CD4-positive, alpha-beta T cell treated with Interleukin-17A for 1 hour (primary cell): ENCODE results near the gene ZNF385C.
"Not testable (repeated sequence)": the region's sequence is repeated elsewhere in the genome, so short reads cannot be mapped to it uniquely, and the experiment has no call there.

Experiments
- DNase-seq: peaks from one replicate; pipeline ENCODE4 v3.0.0-alpha.2; 2020

The ZNF385C gene, protein sequence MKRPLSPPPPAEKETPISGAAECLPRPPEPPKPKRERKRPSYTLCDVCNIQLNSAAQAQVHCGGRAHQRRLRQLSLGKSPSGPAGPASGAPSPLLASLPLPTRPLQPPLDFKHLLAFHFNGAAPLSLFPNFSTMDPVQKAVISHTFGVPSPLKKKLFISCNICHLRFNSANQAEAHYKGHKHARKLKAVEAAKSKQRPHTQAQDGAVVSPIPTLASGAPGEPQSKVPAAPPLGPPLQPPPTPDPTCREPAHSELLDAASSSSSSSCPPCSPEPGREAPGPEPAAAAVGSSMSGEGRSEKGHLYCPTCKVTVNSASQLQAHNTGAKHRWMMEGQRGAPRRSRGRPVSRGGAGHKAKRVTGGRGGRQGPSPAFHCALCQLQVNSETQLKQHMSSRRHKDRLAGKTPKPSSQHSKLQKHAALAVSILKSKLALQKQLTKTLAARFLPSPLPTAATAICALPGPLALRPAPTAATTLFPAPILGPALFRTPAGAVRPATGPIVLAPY

DNA sequence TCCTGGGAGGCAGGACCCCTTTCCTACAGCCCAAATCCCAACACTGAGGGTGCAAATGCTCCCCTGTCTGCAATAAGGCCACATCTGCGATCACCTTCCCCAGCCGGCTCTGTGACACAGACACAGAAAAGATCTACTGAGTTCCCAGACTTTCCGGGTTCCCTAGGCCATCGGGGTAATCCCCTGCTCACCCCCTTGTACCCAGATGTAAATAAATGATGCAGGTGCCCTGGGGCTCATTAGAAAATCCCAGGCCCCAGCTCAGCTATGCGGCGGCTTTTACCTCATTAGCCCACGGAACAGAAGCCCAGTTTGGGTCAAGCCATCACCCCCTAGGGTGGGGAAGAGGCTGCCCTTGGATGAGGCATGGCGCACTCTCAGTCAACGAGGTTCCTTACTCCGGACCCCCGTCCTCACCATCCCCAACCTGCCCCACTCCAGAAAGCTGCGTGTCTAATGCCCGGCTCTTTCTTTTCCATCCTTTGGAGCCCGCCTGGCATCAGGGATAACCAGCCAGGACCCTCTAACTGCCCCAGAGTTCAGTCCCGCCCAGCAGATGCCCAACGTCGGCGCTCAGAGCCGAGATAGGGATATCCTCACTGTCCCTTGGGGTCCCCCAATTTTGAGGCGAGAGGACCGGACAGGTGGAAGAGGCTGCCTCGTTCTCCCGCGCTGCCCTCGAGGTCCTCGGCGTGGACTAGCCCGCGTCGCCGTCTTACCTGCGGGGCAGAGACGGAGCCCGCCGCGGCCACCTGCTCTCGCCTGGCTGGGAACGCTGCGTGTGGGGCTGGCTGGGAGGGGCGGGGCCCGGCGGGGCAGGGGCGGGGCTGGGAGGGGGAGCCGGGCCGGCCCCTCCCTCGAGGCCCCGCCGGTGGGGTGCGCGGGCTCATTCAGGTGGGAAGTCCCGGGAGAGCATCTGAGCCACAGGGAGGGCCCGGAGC, at the start of gene ZNF385C:
Gene ZNF385C, minus strand, starts transcription at position 783 of the 941 bp plus-strand sequence. CDS start 35,417 bp downstream, outside the sequence.
- peak; percentile 48 for DNase-seq

- DNase-seq: no peak
Measured at GRCh38 chr17:42146911-42147607, 48.8 kb upstream of the ZNF385C start.

DNA sequence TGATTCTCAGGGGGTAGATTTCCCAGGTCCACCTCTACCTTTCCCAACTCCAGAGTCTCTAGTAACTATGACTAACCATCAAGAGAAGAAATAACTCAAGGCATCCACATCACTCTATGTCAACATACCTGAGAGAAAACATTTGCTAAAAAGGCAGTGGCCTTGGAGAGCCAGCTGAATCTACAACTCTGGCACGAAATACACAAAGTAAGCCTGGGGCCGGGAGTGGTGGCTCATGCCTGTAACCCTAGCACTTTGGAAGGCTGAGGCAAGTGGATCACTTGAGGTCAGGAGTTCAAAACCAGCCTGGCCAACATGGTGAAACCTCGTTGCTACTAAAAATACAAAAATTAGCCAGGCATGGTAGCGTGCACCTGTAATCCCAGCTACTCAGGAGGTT, 44.9 kb upstream of the ZNF385C start:
- not testable (repeated sequence) for DNase-seq

DNA sequence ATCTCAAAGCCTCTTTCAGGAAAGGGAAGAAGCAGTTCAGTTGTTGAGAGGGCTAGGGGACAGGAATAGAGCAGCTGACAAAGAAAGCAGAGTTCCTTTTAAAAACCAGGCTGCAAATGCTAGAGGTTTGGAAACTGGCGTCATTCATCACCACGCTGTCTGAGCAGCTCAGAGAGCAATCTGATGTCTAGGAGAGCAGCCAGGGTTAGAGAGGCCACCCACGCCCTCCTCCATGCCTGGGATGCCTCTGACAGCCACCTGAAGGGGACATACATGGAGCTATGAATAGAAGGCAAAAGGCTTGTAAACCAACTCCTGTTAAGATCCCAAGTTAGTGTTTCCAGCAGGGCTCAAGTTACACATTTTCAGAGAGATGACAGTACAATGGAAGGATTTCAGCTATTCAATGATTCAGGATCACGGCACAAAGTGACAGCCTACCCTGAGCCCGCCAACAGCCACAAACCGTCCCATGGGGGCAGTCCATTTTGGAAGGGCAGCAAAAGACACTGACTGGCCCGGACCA, 44.2 kb upstream of the ZNF385C start:
- DNase-seq: no peak

DNA sequence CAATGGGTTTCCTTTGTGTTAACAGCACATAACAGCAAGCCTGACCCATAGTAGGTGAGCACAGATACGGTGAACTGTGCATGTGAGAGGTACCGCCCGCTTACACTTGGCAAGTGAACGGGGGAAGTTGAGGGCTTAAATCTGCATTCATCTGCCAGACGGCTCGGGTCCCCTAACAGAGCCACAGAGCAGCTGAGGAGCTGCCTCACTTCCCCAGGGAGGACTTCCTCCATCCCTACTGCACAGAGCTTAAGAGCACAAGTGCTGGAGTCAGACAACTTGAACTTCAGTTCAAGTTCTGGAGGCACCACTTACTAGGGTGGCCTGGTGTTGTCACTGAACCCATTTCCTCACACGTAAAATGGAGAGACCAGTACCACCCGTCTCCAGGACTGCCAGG, 43.1 kb upstream of the ZNF385C start:
- no peak for DNase-seq

DNA sequence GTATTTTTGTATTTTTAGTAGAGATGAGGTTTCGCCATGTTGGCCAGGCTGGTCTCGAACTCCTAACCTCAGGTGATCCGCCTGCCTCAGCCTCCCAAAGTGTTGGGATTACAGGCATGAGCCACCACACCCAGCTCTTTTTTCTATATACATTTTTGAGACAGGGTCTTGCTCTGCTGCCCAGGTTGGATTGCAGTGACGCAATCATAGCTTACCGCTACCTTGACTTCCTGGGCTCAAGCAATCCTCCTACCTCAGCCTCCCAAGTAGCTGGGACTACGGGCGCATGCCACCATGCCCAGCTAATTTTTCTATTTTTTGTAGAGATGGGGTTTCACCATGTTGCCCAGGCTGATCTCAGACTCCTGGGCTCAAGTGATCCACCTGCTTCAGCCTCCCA, 42.4 kb upstream of the ZNF385C start:
- not testable (repeated sequence) for DNase-seq

DNA sequence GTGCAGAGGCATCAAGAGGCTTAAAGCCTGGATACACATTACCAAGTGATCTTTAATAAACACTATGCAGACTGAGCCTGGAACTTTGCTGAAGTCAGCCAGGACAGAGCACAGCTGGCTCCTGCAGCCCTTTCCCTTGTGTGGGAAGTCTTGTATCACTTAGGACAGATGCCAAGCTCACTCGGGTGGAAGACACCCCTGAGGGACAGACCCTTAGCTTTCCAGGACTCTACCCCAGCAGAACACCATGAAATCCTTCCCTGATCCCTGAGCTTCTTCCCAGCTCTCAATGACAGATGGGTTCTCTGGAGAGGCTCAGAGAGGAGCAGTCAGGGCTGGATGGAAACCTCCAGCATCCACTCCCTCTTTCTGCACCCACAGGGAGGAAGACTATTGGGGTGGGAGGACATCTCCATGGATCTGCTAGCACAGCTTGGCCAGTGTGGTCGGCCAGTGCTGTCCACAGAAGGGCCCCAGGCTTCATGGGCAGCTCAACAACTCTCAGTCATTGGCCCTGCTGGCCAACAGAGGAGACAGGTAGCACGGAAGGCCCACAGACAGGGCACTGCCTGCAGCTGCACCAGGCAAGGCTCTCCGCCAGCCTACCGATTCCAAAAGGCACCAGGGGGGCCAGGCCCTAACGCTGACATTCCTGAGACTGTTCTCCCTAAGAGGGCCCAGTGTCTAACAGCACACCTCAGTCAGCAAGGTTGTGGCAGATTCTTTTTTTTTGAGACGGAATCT, 40.6 kb upstream of the ZNF385C start:
- no peak for DNase-seq

DNA sequence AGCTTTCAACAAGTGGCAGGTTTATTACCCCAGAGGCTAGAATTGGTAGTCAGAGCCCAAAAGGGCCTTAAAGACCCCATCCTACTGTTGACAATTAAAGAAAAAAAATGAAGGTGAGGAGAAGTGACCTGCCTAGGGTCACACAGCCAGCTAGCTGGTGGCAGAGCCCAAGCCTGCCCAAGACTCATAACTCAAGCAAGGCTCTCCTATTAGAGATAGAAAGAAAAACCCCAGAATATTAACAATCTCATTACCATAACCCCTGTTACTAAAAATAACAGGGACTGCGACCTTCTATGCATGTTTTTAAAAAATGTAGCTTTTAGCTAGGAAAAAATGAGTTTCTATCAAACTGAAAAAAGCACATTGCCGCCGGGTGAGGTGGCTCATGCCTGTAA, 38.4 kb upstream of the ZNF385C start:
- DNase-seq: no peak

- DNase-seq: no peak
Measured at GRCh38 chr17:42135664-42136653, 37.7 kb upstream of the ZNF385C start.

- DNase-seq: no peak
Measured at GRCh38 chr17:42135151-42135550, 36.9 kb upstream of the ZNF385C start.

DNA sequence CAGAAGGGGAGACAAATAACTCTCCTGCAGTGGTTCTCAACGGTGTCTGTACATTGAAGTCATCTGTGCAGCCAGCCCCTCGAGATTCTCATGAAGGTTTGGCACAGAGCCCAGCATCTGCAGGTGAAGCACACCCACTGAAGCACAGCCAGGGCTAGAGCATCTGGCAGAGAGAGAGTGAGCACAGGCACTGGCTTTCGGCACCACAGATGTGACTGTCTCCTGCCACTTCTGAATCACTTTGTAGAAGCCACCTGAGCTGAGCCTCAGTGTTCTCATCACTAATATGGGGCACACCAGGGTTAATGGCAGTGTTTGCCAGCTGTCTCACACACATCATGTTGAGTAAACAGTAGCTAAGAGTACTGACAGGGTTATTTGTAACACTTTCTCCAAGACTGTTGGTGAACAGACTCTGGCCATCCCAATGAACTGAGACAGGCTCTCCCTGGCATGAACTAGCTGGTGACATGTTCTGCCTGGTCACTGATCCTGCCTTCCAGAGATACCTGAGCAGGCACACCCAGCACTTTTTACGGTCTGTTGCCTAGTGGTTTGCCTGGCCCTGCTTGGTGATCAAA, 35.3 kb upstream of the ZNF385C start:
- DNase-seq: peak; percentile 18

- no peak for DNase-seq
Measured at GRCh38 chr17:42132941-42133340, 34.7 kb upstream of the ZNF385C start.

- no peak for DNase-seq
Measured at GRCh38 chr17:42131981-42132432, 33.7 kb upstream of the ZNF385C start.

DNA sequence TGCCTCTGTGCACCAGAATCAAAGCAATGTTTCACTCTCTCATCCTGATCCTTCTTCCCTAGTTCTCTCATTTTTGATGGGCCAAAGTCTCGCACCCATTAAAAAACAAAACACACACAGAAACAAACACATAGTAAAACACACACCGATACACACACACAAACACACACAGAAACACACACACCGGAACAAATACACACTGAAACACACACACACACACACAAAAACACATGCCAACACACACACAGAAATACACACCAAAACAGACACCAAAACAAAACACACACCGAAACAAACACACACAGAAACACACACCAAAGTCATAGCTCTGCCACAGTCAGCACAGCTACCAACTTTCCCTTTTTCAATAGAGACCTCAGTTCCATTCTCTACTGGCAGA, 33.0 kb upstream of the ZNF385C start:
- no peak for DNase-seq

DNA sequence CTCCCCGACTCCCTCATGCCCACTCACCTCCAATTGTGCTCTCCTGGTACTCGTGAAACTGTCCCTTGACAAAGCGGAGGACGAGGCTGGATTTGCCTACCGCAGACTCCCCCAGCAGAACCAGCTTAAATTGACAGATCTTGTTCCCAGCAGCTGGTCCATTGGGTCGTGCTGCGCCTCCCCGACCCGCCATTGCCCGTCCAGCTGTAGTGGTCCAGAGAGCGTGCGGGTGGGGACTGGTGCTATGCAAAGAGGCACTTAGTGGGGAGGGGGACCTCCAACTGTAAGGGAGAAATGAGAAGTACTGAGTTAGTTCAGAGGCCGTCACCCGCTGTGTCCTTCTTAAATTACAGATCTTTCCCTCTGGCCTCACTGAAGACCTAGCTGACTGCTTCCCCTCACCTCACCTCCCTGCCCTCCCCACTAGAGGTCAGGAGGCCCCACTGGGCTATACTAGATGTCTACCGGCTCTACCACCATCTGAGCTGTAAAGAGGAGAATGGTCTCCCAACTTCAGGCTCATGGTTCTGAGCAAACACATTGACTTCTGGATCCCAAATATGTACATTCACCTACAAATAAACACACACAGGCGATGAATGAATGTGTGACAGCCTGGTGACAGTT, 32.1 kb upstream of the ZNF385C start:
- DNase-seq: no peak

GRCh38 chr17:42129109-42129837, 31.0 kb upstream of the ZNF385C start:
- no peak for DNase-seq

DNA sequence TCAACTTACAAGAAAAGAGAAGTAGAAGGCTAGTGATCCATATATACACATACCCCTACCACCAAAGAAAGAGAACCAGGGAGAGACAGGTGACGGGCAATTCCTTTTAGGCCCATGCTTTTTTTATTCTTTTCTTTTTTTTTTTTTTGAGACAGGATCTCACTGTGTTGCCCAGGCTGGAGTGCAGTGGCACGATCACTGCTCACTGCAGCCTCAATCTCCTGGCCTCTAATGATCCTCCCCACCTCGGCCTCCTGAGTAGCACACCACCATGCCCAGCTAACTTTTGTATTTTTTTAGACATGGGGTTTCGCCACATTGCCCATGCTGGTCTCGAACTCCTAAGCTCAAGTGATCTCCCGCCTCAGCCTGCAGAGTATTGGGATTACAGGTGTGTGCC, 29.1 kb upstream of the ZNF385C start:
- DNase-seq: no peak

DNA sequence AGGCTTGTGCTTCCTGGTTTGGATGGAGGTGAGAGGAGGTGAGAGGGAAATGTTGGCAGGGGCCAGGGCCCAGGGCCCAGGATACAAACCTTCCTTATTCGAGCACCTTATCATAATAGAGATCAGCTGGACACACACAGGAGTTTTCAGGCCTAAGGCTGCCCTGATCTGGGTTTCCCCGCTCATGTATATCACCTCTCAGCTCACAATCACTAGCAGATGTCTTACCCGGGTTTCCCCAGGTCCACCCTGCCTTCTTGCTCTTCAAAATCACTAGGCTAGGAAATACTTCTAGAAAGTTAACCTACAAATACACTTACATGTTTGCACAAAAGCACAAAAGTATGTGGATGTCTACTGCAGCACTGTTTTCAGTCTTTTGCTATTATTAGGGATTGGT, 28.6 kb upstream of the ZNF385C start:
- DNase-seq: no peak

GRCh38 chr17:42125565-42125964, 27.3 kb upstream of the ZNF385C start:
- no peak for DNase-seq
